Stimulated activated CD4-positive, alpha-beta T cell treated with anti-CD3 and anti-CD28 coated beads, Interleukin-4, amount 100 ng/mL, for 48 hours (primary cell): ENCODE measurements around the gene TUSC2.
"Not testable (repeated sequence)": the region's sequence is repeated elsewhere in the genome, so short reads cannot be mapped to it uniquely, and the experiment has no call there.

Experiments
- DNase-seq, 2 donors: peaks; one replicate each; pipeline ENCODE4 v3.0.0-alpha.2; 2020; ENCODE audit warnings: low read depth in 2 of 2

The TUSC2 gene

DNA sequence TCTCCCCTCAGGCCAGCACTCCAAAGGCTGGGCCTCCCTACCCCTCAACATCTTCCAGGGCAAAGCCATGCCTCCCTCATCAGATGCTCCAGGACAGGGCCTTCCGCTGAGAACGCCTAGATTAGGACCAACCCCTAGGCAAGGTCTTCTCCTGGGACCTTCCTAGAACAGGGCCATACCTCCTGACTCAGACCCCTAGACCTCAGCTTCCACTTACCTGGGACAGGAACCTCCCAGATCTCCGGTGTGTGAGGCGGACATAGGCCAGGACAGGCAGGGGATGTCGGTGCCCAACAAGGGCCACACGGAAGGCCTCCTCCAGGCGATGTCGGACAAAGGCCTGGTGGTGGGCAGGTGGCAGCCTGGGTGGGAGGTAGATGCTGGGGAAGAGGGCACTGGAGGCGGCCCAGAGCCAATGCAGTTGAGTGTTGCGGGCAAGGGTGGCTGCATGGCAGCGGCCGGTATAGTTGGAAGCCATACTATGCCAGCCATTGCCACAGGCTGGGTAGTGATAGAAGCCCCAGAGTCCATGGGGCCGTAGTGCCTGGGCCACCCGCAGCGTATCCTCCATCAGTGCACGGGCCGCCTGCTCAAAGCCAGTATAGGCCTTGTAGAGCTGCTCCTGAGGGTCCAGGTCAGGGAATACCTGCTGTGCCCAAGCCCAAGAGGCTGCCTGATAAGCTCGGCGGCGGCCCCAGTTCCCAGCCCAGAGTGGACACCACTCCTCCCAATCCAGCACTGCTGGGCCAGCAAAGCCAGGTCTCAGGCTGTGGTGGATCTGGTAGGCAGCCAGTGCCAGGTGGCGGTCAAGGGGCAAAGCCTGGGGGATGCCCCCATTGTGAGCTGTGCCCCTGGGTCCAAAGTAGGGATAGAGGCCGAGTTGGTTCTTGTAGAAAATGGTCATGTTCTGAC, 33.3 kb downstream of the TUSC2 start:
- DNase-seq: no peak

DNA sequence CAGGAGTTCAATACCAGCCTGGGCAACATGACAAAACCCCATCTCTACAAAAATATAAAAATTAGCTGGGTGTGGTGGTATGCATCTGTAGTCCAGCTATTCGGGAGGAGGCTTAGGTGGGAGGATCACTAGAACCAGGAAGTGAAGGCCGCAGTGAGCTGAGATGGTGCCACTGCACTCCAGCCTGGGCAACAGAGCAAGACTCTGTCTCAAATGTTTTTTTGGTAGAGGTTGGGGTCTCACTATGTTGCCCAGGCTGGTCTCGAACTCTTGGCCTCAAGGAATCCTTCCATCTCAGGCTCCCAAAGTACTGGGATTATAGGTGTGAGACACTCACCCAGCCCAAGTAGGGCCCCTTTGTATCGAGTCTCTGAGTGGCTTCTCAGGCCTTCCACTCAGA, 33.9 kb downstream of the TUSC2 start:
- no peak for DNase-seq

DNA sequence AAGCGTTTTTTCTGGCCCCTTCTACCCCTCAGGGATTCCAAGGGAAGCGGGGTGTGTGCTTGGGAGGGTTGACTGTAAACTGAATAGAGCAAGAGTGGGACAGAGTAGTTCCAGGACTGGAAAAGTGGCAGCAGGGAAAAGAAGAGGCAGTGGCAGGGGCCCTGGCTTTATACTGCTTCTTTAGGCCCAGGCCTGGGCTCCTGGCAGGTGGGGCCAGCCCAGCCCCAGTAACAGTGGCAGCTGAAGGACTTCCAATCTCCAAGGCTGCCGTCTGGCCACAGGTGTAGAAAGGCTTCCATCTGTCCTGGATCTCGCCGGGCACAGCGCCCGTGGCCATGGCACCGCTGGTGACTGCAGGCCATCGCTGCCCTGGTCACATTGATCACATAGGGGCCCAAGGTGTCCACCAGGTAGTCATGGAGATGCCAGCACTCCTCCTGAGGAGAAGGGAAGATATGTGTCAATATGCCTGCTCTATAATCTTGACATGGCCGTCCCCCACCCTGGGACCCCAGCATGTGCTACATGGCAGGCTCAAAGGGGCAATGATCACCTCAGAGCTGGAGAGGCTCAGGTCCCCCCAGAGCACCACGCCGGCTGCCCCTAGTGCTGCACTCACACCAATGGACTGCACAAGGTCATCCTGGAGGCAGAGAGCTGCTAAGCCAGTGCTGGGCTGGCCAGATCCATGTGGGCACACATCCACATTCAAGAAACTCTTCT, 34.8 kb downstream of the TUSC2 start:
- no peak for DNase-seq

DNA sequence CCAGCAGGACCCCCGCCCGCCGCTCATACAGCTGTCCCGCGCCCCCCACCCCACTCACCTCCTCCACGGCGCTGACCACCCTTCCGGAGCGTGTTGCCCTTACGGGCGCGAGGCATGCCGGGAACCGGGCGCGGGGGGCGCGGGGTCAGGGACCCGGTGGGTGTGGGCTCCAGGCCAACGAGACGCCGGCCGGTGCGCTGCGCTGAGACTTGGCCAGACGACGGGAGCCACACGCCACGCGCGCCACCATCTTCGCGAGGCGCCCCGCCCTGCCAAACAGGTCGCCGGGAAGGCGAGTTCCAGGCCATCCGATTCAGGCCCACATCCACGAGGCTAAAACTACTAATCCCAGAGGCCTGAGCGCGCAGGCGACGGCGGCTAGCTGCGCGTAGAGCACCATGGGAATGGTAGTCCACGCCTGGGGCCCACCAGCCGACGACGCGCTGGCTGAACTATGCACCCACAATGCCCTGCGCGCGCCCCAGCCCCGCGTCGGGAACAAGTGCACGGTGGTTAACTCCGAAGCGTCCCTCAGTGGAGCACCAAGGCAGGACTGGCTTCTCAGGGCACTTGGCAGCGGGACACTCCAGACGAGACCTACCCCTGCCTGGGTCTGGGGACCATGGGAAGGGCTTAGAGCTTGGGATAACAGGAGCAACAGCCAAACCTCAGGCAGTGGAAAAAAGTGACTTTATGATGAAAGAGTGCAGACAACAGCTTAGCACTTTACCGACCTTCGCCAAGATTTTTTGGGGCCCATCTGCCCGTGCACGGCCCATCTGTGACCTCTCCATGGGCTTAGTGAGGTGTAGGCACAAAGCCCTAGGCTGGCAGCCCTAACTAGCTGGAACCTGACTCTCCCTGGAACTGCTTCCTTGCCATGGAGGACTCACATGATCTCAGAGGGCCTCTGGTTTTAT, 35.6 kb downstream of the TUSC2 start, which contains the start of gene IFRD2:
Gene IFRD2, minus strand, starts transcription at position 271 of the 920 bp plus-strand sequence. Its CDS starts 155 bp downstream, at position 116.
- peak; percentile 90 to 95 for DNase-seq

DNA sequence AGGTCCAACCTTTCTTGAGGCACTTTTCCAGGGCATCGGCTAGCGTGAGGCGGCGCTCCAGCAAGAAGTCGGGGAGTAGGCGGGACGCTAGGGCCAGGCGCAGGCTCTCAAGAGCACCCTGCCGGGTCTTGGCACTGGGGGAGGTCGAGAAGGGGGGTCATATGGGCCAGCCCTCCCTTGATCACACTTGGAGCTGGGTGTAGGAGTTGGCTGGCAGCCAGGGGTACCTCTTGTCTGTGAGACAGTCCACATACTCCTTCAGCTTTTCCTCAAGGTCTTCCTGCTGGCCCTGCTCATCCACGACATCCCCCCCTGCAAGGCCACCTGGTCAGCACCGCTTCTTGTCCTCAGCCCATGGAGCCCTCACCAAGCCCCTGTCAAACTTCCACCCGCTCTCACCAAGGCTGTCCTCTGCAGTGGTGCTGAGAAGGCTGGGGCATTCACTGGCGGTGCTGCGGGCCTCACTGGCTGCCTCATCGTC, 37.8 kb downstream of the TUSC2 start:
- DNase-seq: no peak

DNA sequence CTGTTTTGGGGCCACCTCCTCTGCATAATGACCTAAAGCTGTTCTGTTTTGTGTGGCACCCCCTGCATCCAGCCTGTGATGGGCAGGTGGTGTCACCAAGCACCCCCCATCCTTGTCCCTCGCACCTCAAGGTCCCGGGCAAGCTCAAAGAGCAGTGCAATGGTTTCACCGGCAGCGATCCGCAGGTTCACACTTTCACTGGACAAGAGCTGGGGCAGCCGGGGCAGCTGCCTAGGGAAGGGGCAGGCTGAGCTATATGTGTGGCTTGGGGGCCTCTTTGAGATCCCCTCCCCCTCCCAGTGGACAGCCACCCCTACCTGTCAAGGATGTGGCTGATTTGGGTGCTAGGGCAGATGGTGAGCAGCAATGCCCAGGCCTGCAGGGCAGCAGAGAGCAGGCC, 38.9 kb downstream of the TUSC2 start:
- no peak for DNase-seq

- no peak for DNase-seq
Measured at GRCh38 chr3:50288387-50289007, 39.5 kb downstream of the TUSC2 start.

DNA sequence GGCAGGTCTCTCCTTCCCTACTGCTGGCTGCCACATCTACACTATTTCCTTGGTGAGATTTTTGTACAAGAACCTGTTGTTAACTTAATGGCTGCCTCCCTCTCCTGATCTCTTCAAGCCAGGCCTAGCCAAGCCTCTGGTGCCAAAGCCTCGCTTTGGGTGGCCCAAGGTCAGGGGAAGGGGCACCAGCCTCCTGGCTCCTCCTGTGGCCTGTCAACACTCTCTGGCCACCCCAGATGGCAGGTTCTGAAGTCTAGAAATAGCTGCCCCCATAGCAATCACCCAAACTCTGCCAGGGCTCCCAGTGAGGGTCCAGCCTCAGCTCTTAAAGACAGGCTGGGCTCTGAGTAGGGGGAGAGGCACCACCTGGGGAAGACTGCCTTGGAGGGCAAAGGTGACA, 40.8 kb downstream of the TUSC2 start:
- DNase-seq: no peak

GRCh38 chr3:50286322-50287227, 41.4 kb downstream of the TUSC2 start:
- DNase-seq: no peak

- DNase-seq: not testable (repeated sequence)
Measured at GRCh38 chr3:50284121-50284520, 43.9 kb downstream of the TUSC2 start.

DNA sequence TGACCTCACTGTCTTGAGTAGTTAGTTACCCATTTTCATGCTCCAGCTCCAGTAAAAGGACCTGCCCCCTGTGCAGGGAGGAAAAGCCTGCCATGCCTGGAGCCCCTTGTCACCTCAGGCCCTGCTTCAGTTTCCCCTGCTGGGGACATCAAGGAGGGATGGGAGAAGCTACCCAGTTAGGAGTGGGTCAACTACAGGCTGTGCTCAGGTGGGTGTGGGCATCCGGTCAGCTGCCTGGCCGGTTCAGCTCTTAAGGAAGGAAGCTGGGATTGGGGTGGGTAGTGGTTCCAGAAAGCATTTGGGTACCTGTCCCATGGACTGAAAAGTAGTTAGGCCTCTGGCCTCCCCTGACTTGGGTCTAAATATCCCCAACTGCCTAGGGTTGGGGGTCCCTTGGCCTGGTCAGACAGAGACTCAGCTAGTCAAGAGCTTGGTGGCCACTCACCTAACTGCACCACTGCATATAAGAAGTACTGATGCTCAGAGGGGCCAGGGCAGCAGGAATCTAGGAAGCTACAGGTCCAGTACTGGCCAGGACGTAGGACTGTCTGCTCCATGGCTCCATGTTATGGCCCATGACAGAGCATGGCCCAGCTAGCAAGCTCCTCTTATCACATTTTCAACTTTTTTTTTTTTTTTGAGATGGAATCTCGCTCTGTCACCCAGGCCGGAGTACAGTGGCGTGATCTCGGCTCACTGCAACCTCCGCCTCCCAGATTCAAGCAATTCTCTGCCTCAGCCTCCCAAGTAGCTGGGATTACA, 48.6 kb downstream of the TUSC2 start:
- no peak for DNase-seq

DNA sequence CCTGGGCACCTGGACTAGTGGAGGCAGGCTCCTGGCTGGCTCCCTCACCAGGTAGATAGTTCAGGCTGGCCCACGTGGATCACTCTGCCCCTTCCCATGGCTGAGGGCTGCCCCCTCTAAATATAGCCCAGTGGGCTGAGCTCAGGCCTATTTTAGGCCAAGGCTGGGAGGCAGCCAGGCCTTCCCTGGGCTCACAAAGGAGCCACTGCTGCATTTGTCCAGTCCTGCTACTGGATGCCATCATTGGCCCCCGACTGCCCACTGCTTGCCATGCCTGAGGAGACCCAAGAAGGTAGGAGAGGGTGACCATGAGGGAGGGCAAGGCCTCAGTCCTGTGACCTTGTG, 49.2 kb downstream of the TUSC2 start, which contains the start of gene LSMEM2:
Gene LSMEM2, plus strand, starts transcription at position 208 of the 345 bp plus-strand sequence. Its CDS starts 27 bp downstream, at position 235.
- DNase-seq: no peak

GRCh38 chr3:50278123-50278879, 49.7 kb downstream of the TUSC2 start:
- no peak for DNase-seq

DNA sequence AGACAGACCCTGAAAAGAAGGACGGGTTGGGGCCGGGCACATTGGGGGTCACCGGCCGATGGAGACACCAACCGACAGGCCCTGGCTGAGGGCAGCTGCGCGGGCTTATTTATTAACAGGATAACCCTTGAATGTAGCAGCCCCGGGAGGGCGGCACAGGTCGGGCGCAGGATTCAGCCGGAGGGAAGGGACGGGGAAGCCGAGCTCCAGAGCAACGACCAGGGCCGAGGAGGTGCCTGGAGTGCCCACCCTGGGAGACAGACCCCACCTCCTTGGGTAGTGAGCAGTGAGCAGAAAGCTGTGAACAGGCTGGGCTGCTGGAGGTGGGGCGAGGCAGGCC, 51.3 kb downstream of the TUSC2 start:
- no peak for DNase-seq

- no peak for DNase-seq
Measured at GRCh38 chr3:50275996-50276761, 51.8 kb downstream of the TUSC2 start.

DNA sequence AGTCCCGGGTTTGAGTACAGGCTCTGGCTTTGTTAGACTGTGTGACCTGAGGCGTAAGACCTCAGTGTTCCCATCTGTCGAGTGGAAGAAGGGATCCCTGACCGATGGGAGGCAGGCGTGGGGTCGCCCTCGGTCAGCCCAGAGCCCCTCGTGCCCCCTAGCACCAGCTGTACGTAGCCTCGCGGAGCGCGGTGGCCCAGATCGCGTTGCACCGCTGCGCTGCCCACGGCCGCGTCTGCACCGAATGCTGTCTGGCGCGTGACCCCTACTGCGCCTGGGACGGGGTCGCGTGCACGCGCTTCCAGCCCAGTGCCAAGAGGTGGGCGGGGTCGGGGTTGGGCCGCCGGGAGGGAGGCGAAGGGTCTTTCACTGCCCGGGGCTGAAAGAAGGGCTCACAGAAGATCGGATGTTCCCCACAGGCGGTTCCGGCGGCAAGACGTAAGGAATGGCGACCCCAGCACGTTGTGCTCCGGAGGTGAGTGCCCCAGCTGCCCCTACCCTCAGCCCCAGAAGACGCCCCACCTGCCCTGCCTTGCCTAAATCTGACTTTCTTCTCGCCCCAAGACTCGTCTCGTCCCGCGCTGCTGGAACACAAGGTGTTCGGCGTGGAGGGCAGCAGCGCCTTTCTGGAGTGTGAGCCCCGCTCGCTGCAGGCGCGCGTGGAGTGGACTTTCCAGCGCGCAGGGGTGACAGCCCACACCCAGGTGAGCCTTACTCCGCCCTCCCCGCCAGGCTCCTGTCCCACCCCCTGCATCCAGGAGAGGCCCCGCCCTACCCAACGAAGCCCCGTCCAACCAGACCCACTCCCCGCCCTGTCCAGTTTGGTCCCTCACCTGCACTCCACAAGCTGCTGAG, 52.7 kb downstream of the TUSC2 start:
- DNase-seq: no peak
